ENCODE data around the gene OR51F2.
"Not testable (repeated sequence)": the region's sequence is repeated elsewhere in the genome, so short reads cannot be mapped to it uniquely, and the experiment has no call there.

OR51F2 gene

GRCh38 chr11:4851033-4851432, 29.9 kb downstream of the OR51F2 start:
- H3K4me3 ChIP-seq (ENCODE audit: low read depth, low read length): no peak overlapping the region
- TF ChIP-seq CTCF (IDR thresholded peaks at IDR 0.05; ENCODE audit: borderline replicate concordance, insufficient read depth, low read depth, low read length): no peak

- not testable (repeated sequence) for H3K4me3 ChIP-seq (ENCODE audit: low read depth, low read length)
These were observed 33.2 kb downstream of the OR51F2 start for GRCh38 chr11:4854286-4854685.

- H3K4me3 ChIP-seq (ENCODE audit: low read depth, low read length): no peak overlapping the region
- no peak for TF ChIP-seq CTCF (IDR thresholded peaks at IDR 0.05; ENCODE audit: borderline replicate concordance, insufficient read depth, low read depth, low read length)
These were observed 41.5 kb downstream of the OR51F2 start for GRCh38 chr11:4862447-4863236.

- no peak overlapping the region for H3K4me3 ChIP-seq (ENCODE audit: low read depth, low read length)
- no peak for TF ChIP-seq CTCF (IDR thresholded peaks at IDR 0.05; ENCODE audit: borderline replicate concordance, insufficient read depth, low read depth, low read length)
These were observed 42.8 kb downstream of the OR51F2 start for GRCh38 chr11:4863876-4864275.

- no peak for TF ChIP-seq CTCF (IDR thresholded peaks at IDR 0.05; ENCODE audit: borderline replicate concordance, insufficient read depth, low read depth, low read length)
- H3K4me3 ChIP-seq (ENCODE audit: low read depth, low read length): no peak overlapping the region
These were observed 44.7 kb downstream of the OR51F2 start for GRCh38 chr11:4865855-4866254.

Measured in GM12875 (cell line).